GM23338 (cell line): ENCODE data around the gene CYP27A1. TPM values are rescaled to one million over a fixed set of nuclear protein-coding genes. Genes with fewer than 3 reads are reported as not detected.
A peak's percentile ranks its signal among the peaks of the same experiment; 100 is the strongest.

Experiments used
- ATAC-seq: fragments of 200-7000 bp; cut with Tn5 transposase; 3 replicates; pipeline ENCODE4 v1.9.1; 2020
- DNase-seq: peaks from one replicate; pipeline ENCODE4 v3.0.0-alpha.2; 2015; ENCODE audit warnings: low spot score
- H2AFZ ChIP-seq: fragments of 200-600 bp; sonication (generic); 2 replicates; pipeline ENCODE4 v1.8.0; 2016; ENCODE audit warnings: antibody characterized with exemption, mild to moderate bottlenecking, moderate library complexity
- H3F3A ChIP-seq: fragments of 200-600 bp; sonication (generic); replicated peaks from 2 replicates; pipeline ENCODE4 v1.8.0; 2017; ENCODE audit warnings: antibody characterized with exemption, mixed run types, low read depth
- H3K27ac ChIP-seq: fragments of 200-600 bp; sonication (generic); 2 replicates; pipeline ENCODE4 v1.6.1; 2016; ENCODE audit warnings: low read depth
- H3K27me3 ChIP-seq: fragments of 200-600 bp; sonication (generic); 2 replicates; pipeline ENCODE4 v1.8.0; 2016; ENCODE audit warnings: mild to moderate bottlenecking, mixed run types, moderate library complexity; ENCODE audit not compliant: insufficient read depth
- H3K36me3 ChIP-seq: fragments of 200-600 bp; sonication (generic); 2 replicates; pipeline ENCODE4 v1.8.0; 2016; ENCODE audit warnings: mild to moderate bottlenecking; ENCODE audit not compliant: insufficient read depth
- H3K4me1 ChIP-seq: fragments of 200-600 bp; sonication (generic); 2 replicates; pipeline ENCODE4 v1.8.0; 2016; ENCODE audit warnings: mild to moderate bottlenecking, moderate library complexity; ENCODE audit not compliant: insufficient read depth
- H3K4me2 ChIP-seq: fragments of 200-600 bp; sonication (generic); 2 replicates; pipeline ENCODE4 v1.7.1; 2017; ENCODE audit warnings: mixed run types
- H3K4me3 ChIP-seq: fragments of 200-600 bp; sonication (generic); 2 replicates; pipeline ENCODE4 v1.6.1; 2016; ENCODE audit warnings: mixed run types
- H3K79me2 ChIP-seq: fragments of 200-600 bp; sonication (generic); replicated peaks from 2 replicates; pipeline ENCODE4 v1.8.0; 2017; ENCODE audit warnings: mild to moderate bottlenecking; ENCODE audit not compliant: insufficient read depth
- H3K9me2 ChIP-seq: fragments of 200-600 bp; sonication (generic); 2 replicates; pipeline ENCODE4 v1.8.0; 2017; ENCODE audit not compliant: insufficient read depth
- H4K20me1 ChIP-seq: fragments of 200-600 bp; sonication (generic); replicated peaks from 2 replicates; pipeline ENCODE4 v1.8.0; 2017; ENCODE audit warnings: mild to moderate bottlenecking; ENCODE audit not compliant: insufficient read depth
- H3K27ac Mint-ChIP-seq: 2 replicates; pipeline ENCODE4 v1.8.0; 2020; ENCODE audit warnings: inconsistent platforms, mild to moderate bottlenecking, moderate library complexity, mixed read lengths
- H3K27me3 Mint-ChIP-seq: 3 replicates; pipeline ENCODE4 v1.8.0; 2022; ENCODE audit warnings: low read depth, mild to moderate bottlenecking, moderate library complexity, mixed read lengths, inconsistent platforms; ENCODE audit not compliant: insufficient read depth, poor library complexity
- H3K36me3 Mint-ChIP-seq: 3 replicates; pipeline ENCODE4 v1.8.0; 2021; ENCODE audit warnings: low read depth, mild to moderate bottlenecking, inconsistent platforms, moderate library complexity, mixed read lengths
- H3K4me1 Mint-ChIP-seq: 3 replicates; pipeline ENCODE4 v1.8.0; 2020; ENCODE audit warnings: mild to moderate bottlenecking, inconsistent platforms, mixed read lengths
- H3K4me3 Mint-ChIP-seq: 3 replicates; pipeline ENCODE4 v1.8.0; 2021; ENCODE audit warnings: moderate library complexity, mild to moderate bottlenecking, inconsistent platforms, mixed read lengths
- H3K9me3 Mint-ChIP-seq: 3 replicates; pipeline ENCODE4 v1.8.0; 2020; ENCODE audit warnings: moderate library complexity, mild to moderate bottlenecking, inconsistent platforms, mixed read lengths
- CTCF ChIP-seq, 2 experiments: fragments of 200-600 bp in 1 of 2; sonication (generic) in 1 of 2; conservative IDR thresholded peaks; 2 replicates each; pipeline versions ENCODE4 v1.5.1 to v1.6.1; 2016 to 2017; ENCODE audit warnings: antibody characterized with exemption in 2 of 2, low read depth in 2 of 2, mild to moderate bottlenecking in 2 of 2, moderate library complexity in 1 of 2
- EZH2 ChIP-seq: fragments of 200-600 bp; sonication (generic); IDR thresholded peaks from one replicate; pipeline ENCODE4 v1.8.0; 2017; ENCODE audit warnings: antibody characterized with exemption, mild to moderate bottlenecking, low read depth; ENCODE audit not compliant: unreplicated experiment
- EZH2phosphoT487 ChIP-seq: fragments of 200-600 bp; sonication (generic); IDR thresholded peaks from one replicate; pipeline ENCODE4 v1.8.1; 2018; ENCODE audit warnings: antibody characterized with exemption; ENCODE audit not compliant: unreplicated experiment
- JUNB ChIP-seq: IDR thresholded peaks from one replicate; pipeline ENCODE4 v1.6.1; 2016; ENCODE audit warnings: antibody characterized with exemption; ENCODE audit not compliant: unreplicated experiment
- STAT1 ChIP-seq: IDR thresholded peaks from one replicate; pipeline ENCODE4 v1.6.1; 2016; ENCODE audit warnings: antibody characterized with exemption; ENCODE audit not compliant: unreplicated experiment
- polyA plus RNA-seq: library from polyadenylated mRNA; unstranded; fragments of >200 nt; fragmentation: Nextera tagmentation; extraction: Ambion mirVana; gene quantifications from 2 replicates; pipeline ENCODE4 v1.2.1, GENCODE V29; 2016
- total RNA-seq: library from RNA; depleted of rRNA; stranded (reverse); fragments of >200 nt; shearing (Covaris generic); gene quantifications from 2 replicates; pipeline ENCODE4 v1.2.3, GENCODE V29; 2014
- TF ChIP-seq, protein P1 (sequence below): IDR thresholded peaks from one replicate; pipeline ENCODE4 v1.6.1; 2018; ENCODE audit warnings: antibody characterized with exemption; ENCODE audit not compliant: unreplicated experiment
- TF ChIP-seq, protein P2 (sequence below): fragments of 250-450 bp; sonication (Bioruptor Pico); IDR thresholded peaks from 2 replicates; pipeline ENCODE4 v1.5.0; 2020; ENCODE audit warnings: mild to moderate bottlenecking, moderate library complexity

CYP27A1 gene
- total and polyA plus RNA-seq, 2 experiments from 2014 or later: 2.2 to 6.9 TPM

DNA sequence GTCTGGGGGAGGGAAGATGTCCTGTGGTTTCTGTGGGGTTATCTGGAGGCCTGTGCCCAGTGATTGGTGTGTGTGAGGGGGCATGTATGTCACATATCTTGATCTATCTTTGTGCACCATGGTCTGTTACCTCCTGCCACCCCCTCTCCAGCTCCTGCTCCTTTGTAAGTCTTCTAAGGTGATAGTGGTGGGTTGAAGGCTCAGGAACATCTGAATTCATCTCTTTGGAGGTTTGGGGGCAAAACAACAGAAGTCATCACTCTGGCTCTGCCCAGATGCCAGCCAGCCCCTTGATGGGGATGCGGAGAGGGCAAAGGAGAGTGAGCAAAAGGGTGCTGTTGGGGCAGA, 74.9 kb downstream of the CYP27A1 start (continued):
- TF ChIP-seq, protein P1, sequence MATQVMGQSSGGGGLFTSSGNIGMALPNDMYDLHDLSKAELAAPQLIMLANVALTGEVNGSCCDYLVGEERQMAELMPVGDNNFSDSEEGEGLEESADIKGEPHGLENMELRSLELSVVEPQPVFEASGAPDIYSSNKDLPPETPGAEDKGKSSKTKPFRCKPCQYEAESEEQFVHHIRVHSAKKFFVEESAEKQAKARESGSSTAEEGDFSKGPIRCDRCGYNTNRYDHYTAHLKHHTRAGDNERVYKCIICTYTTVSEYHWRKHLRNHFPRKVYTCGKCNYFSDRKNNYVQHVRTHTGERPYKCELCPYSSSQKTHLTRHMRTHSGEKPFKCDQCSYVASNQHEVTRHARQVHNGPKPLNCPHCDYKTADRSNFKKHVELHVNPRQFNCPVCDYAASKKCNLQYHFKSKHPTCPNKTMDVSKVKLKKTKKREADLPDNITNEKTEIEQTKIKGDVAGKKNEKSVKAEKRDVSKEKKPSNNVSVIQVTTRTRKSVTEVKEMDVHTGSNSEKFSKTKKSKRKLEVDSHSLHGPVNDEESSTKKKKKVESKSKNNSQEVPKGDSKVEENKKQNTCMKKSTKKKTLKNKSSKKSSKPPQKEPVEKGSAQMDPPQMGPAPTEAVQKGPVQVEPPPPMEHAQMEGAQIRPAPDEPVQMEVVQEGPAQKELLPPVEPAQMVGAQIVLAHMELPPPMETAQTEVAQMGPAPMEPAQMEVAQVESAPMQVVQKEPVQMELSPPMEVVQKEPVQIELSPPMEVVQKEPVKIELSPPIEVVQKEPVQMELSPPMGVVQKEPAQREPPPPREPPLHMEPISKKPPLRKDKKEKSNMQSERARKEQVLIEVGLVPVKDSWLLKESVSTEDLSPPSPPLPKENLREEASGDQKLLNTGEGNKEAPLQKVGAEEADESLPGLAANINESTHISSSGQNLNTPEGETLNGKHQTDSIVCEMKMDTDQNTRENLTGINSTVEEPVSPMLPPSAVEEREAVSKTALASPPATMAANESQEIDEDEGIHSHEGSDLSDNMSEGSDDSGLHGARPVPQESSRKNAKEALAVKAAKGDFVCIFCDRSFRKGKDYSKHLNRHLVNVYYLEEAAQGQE: no peak

DNA sequence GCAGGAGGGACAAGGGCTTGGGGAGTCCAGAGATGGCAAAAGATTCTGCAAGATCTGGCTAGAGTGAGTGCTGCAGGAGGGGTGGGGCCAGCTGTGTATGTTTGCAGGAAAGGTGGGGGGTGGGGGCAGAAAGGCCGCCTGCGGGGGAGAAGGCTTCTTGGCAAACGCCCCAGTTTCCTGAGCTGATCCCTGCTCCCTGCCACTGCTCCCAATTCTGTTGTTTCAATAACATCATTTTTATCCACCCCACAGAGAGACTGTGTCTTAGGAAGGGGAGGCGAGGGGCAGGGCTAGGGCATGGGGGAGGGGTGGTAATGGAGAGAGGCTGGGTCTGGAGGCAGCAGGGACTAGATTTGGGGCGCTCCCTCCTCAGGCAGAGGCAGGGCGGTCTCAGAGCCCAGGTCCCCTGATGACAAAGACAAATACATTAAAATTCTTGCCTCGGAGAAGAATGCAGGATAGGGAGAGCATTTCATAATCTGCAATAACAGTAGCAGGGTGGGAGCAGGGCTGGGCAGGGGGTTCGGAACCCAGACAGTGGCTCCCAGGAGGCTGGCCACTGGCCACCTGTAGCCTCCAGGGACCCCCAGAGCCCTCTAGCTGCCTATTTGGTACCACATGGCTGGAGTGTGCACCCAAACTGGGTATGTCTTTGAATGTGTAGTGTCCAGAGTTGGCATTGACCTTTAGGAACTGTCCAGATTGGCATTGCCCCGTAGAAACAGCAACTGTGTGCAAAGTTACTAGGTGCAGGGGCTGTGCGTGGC, 75.6 kb downstream of the CYP27A1 start:
- Histone ChIP-seq H3K4me1 (peaks cover 61% of the 10 kb centered on the region), H3K4me3 (no peak overlapping the region), H2AFZ (no peak overlapping the region), H3K27ac (no peak overlapping the region), H3K9me2 (no peaks in the 10 kb centered on the region), H3K4me2 (0 out of 2 replicates have a peak overlapping the region, but pooled peaks have one; percentile 38), H3K36me3 (no peaks in the 10 kb centered on the region; the same call in 1 of the 2 replicates), H3K27me3 (peaks cover 97% of the 10 kb centered on the region), H3F3A (0 out of 2 replicates have a peak, but pooled peaks cover 20% of the 10 kb centered on the region), H4K20me1 (peaks cover 7% of the 10 kb centered on the region), H3K79me2 (no peaks in the 10 kb centered on the region)
- no peaks in the 10 kb centered on the region for H3K36me3 Mint-ChIP-seq
- ATAC-seq (no peak), DNase-seq (no peak)
- peaks cover 96% of the 10 kb centered on the region for H3K27me3 Mint-ChIP-seq
- TF ChIP-seq EZH2: peak; percentile 33
- TF ChIP-seq JUNB: no peak
- H3K9me3 Mint-ChIP-seq: no peaks in the 10 kb centered on the region; the same call in 2 of the 3 replicates
- H3K27ac Mint-ChIP-seq: no peak overlapping the region
- H3K4me1 Mint-ChIP-seq: peaks cover 71% of the 10 kb centered on the region
- no peak overlapping the region; the same call in 2 of the 3 replicates for H3K4me3 Mint-ChIP-seq

DNA sequence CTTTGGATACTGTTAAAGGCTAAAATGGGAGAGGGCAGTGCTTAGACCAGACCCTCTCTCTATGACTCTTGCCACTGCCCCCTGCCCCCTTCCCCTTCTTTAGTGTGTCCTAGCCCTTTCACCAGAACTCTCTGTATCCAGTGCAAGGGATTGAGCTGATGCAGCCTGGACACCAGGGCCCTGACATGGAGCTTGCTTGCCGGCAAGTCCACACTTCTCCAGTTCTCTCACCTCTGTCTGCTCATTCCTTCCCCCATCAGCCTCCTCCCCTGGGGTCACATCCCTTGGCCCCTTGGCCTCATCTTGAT, 76.1 kb downstream of the CYP27A1 start:
- no peaks in the 10 kb centered on the region; the same call in 2 of the 3 replicates for H3K9me3 Mint-ChIP-seq
- no peaks in the 10 kb centered on the region for H3K79me2 ChIP-seq
- no peak overlapping the region for H3K4me3 ChIP-seq
- no peak overlapping the region for H3K27ac Mint-ChIP-seq
- H3K27me3 Mint-ChIP-seq: peaks cover 96% of the 10 kb centered on the region
- DNase-seq: no peak
- no peak overlapping the region for H3K4me2 ChIP-seq
- peak overlapping the region; percentile 70; the same call in 1 of the 3 replicates for H3K4me3 Mint-ChIP-seq
- H3K4me1 Mint-ChIP-seq: peaks cover 69% of the 10 kb centered on the region
- 0 out of 2 replicates have a peak, but pooled peaks cover 20% of the 10 kb centered on the region for H3F3A ChIP-seq
- H3K27me3 ChIP-seq: peaks cover 97% of the 10 kb centered on the region
- H3K27ac ChIP-seq: no peak overlapping the region
- no peak for ATAC-seq
- H2AFZ ChIP-seq: no peak overlapping the region
- H4K20me1 ChIP-seq: peaks cover 7% of the 10 kb centered on the region
- peaks cover 60% of the 10 kb centered on the region for H3K4me1 ChIP-seq
- H3K36me3 Mint-ChIP-seq: no peaks in the 10 kb centered on the region
- H3K9me2 ChIP-seq: no peaks in the 10 kb centered on the region
- no peaks in the 10 kb centered on the region; the same call in 1 of the 2 replicates for H3K36me3 ChIP-seq
- TF ChIP-seq JUNB: no peak
- no peak for TF ChIP-seq EZH2phosphoT487
- no peak for TF ChIP-seq STAT1
- TF ChIP-seq, protein P2, sequence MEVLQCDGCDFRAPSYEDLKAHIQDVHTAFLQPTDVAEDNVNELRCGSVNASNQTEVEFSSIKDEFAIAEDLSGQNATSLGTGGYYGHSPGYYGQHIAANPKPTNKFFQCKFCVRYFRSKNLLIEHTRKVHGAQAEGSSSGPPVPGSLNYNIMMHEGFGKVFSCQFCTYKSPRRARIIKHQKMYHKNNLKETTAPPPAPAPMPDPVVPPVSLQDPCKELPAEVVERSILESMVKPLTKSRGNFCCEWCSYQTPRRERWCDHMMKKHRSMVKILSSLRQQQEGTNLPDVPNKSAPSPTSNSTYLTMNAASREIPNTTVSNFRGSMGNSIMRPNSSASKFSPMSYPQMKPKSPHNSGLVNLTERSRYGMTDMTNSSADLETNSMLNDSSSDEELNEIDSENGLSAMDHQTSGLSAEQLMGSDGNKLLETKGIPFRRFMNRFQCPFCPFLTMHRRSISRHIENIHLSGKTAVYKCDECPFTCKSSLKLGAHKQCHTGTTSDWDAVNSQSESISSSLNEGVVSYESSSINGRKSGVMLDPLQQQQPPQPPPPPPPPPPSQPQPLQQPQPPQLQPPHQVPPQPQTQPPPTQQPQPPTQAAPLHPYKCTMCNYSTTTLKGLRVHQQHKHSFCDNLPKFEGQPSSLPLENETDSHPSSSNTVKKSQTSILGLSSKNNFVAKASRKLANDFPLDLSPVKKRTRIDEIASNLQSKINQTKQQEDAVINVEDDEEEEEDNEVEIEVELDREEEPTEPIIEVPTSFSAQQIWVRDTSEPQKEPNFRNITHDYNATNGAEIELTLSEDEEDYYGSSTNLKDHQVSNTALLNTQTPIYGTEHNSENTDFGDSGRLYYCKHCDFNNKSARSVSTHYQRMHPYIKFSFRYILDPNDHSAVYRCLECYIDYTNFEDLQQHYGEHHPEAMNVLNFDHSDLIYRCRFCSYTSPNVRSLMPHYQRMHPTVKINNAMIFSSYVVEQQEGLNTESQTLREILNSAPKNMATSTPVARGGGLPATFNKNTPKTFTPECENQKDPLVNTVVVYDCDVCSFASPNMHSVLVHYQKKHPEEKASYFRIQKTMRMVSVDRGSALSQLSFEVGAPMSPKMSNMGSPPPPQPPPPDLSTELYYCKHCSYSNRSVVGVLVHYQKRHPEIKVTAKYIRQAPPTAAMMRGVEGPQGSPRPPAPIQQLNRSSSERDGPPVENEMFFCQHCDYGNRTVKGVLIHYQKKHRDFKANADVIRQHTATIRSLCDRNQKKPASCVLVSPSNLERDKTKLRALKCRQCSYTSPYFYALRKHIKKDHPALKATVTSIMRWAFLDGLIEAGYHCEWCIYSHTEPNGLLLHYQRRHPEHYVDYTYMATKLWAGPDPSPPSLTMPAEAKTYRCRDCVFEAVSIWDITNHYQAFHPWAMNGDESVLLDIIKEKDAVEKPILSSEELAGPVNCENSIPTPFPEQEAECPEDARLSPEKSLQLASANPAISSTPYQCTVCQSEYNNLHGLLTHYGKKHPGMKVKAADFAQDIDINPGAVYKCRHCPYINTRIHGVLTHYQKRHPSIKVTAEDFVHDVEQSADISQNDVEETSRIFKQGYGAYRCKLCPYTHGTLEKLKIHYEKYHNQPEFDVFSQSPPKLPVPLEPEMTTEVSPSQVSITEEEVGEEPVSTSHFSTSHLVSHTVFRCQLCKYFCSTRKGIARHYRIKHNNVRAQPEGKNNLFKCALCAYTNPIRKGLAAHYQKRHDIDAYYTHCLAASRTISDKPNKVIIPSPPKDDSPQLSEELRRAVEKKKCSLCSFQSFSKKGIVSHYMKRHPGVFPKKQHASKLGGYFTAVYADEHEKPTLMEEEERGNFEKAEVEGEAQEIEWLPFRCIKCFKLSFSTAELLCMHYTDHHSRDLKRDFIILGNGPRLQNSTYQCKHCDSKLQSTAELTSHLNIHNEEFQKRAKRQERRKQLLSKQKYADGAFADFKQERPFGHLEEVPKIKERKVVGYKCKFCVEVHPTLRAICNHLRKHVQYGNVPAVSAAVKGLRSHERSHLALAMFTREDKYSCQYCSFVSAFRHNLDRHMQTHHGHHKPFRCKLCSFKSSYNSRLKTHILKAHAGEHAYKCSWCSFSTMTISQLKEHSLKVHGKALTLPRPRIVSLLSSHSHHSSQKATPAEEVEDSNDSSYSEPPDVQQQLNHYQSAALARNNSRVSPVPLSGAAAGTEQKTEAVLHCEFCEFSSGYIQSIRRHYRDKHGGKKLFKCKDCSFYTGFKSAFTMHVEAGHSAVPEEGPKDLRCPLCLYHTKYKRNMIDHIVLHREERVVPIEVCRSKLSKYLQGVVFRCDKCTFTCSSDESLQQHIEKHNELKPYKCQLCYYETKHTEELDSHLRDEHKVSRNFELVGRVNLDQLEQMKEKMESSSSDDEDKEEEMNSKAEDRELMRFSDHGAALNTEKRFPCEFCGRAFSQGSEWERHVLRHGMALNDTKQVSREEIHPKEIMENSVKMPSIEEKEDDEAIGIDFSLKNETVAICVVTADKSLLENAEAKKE (CRISPR knock-in tag): no peak
- TF ChIP-seq CTCF (conservative IDR thresholded peaks at IDR 0.05; ENCODE audit: low read depth in 2 of 2): no peak
